NCI-H1105 treated with DMSO at 0.1 percent for 48 hours (cell line): ENCODE measurements around the gene MAGEA8.
"Not testable (repeated sequence)": the region's sequence is repeated elsewhere in the genome, so short reads cannot be mapped to it uniquely, and the experiment has no call there.

ENCODE experiments used
- DNase-seq: peaks from one replicate; lab custom pipeline; 2025; lab: John Stamatoyannopoulos, UW

The MAGEA8 gene, protein sequence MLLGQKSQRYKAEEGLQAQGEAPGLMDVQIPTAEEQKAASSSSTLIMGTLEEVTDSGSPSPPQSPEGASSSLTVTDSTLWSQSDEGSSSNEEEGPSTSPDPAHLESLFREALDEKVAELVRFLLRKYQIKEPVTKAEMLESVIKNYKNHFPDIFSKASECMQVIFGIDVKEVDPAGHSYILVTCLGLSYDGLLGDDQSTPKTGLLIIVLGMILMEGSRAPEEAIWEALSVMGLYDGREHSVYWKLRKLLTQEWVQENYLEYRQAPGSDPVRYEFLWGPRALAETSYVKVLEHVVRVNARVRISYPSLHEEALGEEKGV

DNA sequence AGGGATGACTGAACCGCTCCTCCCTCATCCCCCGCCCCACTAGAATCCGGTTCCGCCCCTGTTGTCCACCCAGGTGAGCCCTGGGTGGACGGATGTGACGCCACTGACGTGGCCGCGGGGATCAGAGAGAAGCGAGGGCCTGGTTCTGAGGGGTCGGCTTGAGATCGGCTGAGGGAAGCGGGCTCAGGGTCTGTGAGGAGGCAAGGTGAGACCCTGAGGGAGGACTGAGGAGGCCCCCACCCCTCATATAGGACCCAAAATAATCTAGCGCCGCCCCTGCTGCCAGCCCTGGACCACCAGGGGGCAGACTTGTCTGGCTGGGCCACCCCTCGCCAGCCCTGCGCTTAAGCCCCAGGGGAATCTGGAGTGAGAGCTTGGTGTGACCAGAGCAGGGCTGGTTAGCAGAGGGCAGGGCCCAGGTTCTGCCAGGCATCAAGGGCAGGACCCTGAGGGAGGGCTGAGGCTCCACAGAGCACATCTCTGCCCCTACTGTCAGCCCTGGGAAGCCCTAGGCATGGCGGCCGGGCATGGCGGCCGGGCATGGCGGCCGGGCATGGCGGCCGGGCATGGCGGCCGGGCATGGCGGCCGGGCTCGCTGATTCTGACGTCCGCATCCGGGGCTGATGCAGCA is at the start of gene MAGEA8:
MAGEA8 (plus strand) TSS at position 103 of the 631 bp plus-strand sequence. CDS start 3,090 bp downstream, outside the sequence.
- no peak for DNase-seq

DNA sequence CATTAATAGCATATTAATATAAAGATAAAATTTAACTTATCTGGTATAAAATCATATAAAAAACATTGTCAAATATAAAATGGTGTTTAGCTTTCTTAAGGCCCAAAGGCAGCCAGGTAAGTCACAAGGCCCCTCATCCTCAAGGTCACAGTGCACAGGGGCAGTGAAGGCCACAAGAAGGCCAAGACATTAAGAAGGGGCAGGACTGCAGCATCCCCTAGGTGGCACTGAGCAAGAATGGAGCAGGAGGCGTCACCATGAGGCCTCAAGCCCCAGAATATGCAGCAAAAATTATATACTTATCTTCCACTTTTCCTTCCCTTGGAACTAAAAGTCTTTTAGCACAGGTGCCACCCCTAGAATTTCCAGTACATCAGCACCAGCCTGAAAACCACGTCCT is 49.5 kb upstream of the MAGEA8 start:
- DNase-seq: no peak

DNA sequence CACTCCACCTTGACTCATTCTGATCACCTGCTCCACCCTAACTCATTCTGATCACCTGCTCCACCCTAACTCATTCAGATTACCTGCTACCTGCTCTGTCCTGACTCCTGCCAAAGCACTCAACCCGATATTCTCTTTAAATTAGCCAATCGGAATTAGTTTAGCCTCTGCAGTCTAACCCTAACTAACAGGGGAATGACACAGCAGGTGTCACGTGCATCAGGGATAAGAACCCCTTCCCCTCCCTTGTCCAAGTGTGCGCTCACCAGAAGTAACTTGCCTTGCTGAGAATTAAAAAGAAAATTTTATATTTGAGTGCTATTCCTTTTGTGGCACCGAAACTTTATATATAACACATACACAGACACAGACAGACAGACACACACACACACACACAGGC is 44.3 kb upstream of the MAGEA8 start:
- not testable (repeated sequence) for DNase-seq

DNA sequence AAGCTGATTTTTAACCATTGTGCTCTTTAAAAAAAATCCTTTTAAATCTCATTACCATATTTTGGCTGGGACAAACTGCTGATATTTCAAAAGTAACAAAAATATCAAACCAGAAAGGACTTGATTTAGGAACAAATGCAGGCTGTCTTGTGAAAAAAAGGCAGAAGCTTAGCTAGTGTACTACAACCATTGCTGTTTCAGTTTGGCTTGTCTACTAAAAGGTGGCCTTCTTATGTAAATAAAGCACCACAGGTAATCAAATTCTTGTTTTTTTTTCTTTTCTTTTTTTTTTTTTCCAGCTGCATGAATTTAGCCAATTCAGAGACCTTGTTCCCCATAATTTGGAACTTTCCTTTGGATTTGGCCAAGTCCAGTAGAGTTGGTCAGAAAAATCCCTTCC is 43.8 kb upstream of the MAGEA8 start:
- DNase-seq: no peak

DNA sequence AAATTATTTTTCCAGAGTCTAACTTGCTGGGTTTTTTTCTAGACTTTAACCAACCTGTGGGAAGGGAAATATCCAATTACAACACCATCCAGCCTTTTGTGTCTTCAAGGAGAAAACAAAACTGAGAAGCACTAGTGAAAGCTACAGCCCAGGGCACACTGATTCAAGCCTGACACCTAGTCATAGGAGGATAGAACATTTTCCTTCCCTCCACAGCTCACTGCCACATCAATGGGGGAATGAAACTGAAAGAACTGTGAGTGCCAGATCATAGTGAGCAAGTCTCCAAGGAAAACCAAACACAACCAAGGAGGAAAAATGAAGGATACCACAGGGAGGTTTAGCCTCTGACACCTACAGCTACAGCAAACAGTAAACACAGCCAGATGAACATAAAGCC is 43.3 kb upstream of the MAGEA8 start:
- DNase-seq: no peak

DNA sequence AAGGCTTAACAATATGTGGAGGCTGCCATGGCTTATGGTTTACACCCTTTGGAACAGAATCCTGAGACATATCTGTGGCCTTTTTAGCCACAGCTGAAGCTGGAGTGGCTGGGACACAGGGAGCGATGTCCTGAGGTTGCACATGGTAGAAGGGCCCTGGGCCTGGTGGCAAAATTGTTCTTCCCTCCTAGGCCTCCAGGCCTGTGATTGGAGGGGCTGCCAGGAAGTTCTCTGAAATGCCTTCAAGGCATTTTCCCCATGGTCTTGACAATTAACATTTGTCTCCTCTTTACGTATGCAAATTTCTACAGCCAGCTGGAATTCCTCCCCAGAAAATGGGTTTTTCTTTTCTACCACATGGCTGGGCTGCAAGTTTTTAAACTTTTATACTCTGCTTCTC is 39.1 kb upstream of the MAGEA8 start:
- DNase-seq: no peak

DNA sequence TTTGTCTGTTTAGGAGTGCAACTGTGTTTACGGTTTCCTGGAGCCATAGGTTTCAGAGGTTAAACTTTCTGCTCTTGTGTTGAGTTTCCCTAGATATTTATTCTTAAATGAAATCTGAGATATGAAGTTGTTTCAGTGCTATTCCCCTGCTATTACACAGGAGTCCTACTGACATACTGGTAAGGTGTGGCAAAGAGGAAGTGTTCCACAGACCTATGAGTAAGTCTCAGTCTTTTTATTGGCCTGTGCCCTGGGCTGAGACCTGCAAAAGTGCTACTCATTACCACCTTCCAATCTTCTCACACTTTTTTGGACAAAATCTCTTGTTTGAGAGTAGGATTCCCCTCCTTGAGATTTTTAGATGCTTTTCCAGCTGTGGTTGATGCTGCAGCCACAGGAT is 35.6 kb upstream of the MAGEA8 start:
- DNase-seq: no peak

DNA sequence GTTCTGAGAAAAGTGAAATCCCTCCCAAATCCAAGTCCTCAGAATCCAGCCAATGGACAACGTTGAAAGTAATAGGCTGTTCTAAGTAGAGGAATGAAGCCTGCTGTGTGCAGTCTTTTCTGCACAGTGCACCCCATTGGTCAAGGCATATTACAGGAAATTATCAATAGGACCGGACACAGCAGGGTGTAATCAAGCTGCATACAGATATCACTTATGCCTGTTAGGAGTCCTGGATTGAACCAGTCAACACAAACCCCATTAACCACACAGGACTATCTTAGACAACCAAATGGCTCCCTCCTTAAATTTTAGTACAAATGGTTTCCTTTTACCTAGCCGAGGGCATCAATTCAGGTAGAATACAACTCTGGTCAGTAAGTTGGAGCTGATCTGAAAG is 34.2 kb upstream of the MAGEA8 start:
- no peak for DNase-seq

DNA sequence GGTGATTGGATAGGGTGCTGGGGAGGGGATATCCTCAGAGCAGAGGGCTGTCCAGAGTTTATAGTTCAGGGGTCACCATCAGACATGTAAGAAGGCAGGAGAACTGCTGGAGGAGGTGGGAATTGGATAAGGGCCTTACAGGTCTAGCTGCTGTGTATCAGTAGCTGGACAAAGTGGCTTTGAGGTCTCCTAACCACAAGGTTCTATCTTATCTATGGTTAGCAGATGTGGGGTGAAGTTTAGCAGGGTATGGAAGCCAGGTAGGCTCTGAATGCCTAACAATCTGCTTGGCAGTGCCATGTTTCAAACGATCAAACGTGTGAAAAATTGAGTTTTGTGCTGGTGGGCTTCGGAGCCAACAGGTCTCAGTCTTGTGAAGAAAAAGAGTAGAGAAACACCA is 32.1 kb upstream of the MAGEA8 start:
- no peak for DNase-seq

DNA sequence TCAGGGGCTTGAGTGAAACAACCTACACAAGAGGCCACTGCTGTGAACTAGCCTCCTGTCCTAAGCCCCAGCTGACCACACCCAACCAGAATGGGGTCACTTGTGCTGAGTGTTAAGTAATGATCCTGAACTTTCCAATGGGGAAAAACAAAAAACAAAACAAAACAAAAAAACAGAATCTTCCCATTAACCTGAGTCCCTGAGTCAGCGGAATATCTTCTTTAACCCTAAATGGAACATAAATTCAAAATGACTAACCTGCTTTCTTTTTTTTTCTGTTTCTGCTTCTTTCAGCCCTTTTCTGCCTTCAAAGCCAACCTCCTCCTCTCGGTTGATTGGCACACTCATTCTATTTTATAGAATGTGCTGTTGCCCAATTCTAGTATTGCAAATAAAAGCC is 31.2 kb upstream of the MAGEA8 start:
- DNase-seq: no peak

DNA sequence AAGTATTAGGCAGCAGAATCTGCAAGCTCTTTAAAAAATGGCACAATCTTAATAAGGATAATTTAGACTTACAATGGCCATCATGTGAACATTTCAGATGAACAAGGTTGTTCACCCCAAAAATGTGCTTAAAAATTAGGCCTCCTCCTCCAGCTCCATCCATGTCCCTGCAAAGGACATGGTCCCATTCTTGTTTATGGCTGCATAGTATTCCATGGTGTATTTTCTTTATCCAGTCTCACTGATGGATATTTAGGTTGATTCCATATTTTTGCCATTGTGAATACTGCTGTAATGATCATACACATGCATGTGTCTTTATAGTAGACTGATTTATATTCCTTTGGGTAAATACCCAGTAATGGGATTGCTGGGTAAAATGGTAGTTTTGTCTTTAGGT is 29.1 kb upstream of the MAGEA8 start:
- DNase-seq: no peak

DNA sequence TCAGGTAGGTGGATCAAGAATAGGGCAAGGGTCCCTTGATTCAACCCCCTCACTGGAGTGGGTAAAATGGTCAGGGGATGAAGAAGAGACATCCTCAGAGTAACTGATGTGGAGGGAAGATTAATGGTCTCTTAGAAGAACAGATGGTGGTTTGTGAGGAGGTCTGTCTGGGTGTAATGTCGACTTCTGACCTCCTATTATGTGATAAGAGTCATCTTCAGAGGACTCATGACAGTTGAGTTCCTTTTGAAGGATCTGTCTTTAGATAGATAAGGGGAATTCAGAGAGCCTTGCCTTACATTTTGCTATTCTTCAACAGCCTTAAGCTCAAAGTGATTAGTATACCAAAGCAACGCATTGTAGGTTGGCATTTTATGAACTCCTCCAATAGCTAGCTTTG is 27.1 kb upstream of the MAGEA8 start:
- DNase-seq: no peak

DNA sequence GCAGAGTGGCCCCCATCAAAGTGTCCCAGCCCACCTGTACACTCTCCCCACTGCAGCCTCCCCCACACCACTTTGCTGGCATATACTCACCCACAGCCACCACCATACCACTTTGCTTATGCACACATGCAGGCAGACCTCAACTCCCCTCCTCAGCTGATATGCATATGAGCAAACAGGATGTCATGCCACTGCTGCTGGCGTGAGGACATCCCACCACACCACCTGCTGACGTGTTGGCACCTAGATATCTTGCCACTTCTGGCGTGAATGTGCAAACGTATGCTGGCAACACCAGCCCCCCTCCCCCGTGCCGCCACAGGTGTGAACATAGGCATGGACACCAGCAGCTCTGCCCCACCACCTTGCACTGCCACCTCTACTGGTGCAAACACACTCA is 22.4 kb upstream of the MAGEA8 start:
- DNase-seq: no peak

DNA sequence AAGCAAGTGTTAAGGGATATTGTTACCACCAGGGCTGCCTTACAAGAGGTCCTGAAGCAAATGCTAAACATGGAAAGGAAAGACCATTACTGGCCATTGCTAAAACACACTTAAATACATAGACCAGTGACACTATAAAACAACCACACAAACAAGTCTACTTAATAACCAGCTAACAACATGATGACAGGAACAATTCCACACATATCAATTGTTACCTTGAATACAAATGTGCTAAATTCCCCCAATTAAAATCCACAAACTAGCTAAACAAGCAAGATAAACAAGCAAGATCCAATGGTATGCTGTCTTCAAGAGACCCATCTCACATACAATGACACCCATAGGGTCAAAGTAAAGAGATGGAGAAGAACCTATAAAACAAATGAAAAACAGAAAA is 20.5 kb upstream of the MAGEA8 start:
- DNase-seq: no peak

DNA sequence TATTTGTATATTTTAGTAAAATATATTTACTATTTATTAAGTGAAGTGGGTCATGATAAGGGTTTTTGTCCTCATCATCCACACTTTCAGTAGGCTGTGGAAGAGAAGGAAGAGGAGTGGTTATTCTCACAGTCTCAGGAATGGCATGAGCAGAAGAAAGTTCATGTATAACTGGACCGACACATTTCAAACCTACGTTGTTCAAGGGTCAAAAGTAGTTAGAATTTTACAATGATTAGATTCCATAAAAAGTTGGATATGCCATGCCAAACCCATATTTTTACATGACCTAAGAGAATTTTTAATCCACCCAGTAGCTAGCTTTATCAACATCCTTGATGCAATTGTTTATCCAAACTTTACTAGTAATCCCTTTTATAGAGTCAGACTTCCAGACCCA is 15.6 kb upstream of the MAGEA8 start:
- no peak for DNase-seq

DNA sequence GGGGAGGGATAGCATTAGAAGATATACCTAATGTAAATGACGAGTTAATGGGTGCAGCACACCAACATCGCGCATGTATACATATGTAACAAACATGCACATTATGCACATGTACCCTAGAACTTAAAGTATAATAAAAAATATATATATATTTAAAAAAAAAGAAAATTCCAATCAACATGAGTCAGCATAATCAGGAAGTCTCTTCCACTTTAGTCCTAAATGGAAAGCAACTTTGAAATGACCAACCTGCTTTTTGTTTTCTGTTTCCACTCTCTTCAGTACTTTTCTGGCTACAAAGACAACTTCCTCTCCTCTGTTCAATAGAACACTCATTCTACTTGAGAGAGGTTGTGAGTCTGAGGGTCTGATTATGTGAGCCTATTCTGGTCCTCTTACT is 13.5 kb upstream of the MAGEA8 start:
- no peak for DNase-seq

DNA sequence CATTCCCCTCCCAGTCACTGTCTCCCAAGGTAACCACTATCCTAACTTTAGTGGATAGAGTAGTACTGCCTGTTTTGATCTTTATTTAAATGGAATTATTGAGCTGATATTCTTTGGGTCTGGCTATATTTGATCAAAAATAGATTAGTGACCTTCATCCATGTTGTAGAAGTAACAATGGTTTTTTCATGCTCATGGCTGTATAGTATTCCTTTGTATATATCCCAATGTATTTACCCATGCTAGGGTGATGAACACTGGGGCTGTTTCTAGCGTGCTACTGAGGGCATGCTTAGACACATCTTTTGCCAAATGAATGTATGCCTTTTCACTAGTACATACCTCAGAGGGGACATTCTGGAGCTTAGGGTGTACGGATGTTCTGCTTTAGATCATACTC is 10.1 kb upstream of the MAGEA8 start:
- no peak for DNase-seq

DNA sequence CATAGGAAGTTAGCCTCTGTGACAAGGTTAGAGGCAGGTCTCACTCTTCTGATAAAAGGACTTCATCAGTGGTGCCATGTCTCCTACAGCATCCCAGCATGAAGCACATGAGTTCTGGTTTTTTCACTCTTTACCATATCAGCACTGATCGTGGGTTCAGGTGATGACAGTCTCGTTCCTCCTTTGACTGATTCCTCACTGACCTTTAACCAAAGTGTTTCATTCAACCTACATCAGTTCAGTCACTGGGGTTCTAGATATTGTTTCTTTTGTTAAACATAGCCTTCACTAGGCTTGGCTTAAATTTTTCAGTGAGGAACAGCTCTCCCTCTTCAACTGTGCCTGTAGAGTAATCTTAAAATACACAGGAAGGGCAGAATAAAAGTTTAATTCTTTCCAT is 9.6 kb upstream of the MAGEA8 start:
- no peak for DNase-seq

DNA sequence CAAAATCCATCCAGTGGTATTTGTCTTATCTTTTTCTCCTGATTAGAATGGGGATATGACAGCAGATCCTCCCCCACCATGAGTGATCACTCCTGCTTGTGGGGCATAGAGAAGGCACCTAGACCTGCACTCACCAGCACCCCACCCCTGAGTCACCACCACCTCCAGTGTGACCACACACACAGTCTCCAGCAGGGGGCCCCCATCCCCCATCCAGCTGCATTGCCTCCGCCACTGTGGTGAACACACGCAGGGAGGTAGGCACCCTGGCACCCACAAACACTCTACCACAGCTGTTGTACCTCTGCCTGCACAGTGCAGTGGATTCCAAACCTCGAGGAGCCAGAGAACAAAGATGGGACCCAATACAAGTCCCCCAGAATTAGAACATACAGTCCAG is 9.0 kb upstream of the MAGEA8 start:
- no peak for DNase-seq

DNA sequence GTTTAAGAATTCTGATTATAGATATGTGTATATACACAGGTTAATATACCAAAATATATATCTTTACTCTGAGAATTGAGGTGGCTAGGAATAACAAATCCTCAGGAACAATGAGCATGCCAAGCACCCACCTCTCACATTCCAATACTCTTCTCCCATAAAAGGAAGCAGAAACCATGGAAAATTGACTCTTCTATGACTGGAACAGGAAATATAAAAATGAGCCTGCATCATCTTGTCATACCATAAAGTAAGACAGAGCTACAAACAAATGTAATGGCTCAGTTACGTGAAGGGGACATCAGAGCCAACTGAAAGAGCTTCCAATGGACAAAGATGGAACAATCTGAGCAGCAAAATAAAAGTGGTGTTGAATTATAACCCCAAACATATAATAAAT is 3.8 kb upstream of the MAGEA8 start:
- no peak for DNase-seq

DNA sequence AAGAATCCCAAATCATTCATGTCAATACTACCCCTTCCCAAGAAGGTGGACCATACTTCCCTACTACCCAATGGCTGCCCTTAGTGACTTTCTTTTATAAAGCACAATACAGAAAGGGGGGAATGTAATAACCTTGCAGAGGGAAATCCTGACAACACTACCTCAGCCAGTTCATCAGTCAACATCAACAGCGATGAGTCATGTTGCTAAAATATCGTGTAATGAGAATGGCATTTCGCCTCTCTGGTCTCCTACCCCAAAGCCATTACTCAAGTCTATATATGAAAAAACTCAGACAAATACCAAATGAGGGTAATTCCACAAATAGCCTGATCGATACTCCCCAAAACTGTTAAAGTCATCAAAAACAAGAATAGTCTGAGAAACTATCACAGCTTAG is 3.3 kb upstream of the MAGEA8 start:
- no peak for DNase-seq

DNA sequence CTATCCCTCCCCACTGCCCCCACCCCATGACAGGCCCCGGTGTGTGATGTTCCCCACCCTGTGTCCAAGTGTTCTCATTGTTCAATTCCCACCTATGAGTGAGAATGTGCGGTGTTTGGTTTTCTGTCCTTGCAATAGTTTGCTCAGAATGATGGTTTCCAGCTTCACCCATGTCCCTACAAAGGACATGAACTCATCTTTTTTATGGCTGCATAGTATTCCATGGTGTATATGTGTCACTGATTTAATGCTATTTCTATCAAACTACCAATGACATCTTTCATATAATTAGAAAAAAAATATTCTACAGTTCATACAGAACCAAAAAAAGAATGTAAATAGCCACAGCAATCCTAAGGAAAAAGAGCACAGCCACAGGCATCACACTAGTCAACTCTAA is 9.8 kb downstream of the MAGEA8 start:
- not testable (repeated sequence) for DNase-seq

DNA sequence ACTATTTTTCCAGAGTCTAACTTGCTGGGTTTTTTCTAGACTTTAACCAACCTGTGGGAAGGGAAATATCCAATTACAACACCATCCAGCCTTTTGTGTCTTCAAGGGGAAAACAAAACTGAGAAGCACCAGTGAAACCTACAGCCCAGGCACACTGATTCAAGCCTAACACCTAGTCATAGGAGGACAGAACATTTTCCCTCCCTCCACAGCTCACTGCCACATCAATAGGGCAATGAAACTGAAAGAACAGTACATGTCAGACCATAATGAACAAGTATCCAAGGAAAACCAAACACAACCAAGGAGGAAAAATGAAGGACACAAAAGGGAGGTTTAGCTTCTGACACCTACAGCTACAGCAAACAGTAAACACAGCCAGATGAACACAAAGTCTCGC is 17.6 kb downstream of the MAGEA8 start:
- no peak for DNase-seq
